Measurements from ENCODE around the gene IGIP.

Gene IGIP

GRCh38 chr5:140112685-140113179, 13.0 kb upstream of the IGIP start:
- Histone ChIP-seq H3K9me2 (replicated peaks; ENCODE audit: low read depth, low read length) (no peaks in the 10 kb centered on the region), H3K9me3 (ENCODE audit: insufficient read depth, low read depth, low read length) (no peaks in the 10 kb centered on the region), H3K27me3 (ENCODE audit: insufficient read depth, low read length, poor library complexity, severe bottlenecking) (no peaks in the 10 kb centered on the region), H3K4me1 (ENCODE audit: insufficient read depth, low read length, poor library complexity, severe bottlenecking) (peaks cover 56% of the 10 kb centered on the region), H3K79me2 (ENCODE audit: insufficient read depth, low read length) (peaks cover 88% of the 10 kb centered on the region), H3F3A (ENCODE audit: low read depth) (no peaks in the 10 kb centered on the region), H3K9ac (ENCODE audit: low read depth, low read length, poor library complexity, severe bottlenecking) (peak overlapping the region; percentile 78), H2AFZ (ENCODE audit: low read length) (no peak overlapping the region), H3K4me2 (ENCODE audit: low read depth, low read length, poor library complexity, severe bottlenecking) (peak overlapping the region; percentile 74), H4K20me1 (ENCODE audit: insufficient read depth, low read length, poor library complexity, severe bottlenecking) (peaks cover 71% of the 10 kb centered on the region), H3K4me3 (ENCODE audit: low read length, poor library complexity, severe bottlenecking) (peak overlapping the region; percentile 78), H3K36me3 (ENCODE audit: insufficient read depth, low read length) (no peaks in the 10 kb centered on the region)
- TF ChIP-seq EZH2phosphoT487 (IDR thresholded peaks at IDR 0.05; ENCODE audit: borderline replicate concordance) (no peak), CTCF (conservative IDR thresholded peaks at IDR 0.05; ENCODE audit: low read length) (no peak)

GRCh38 chr5:140113180-140113698, 12.5 kb upstream of the IGIP start:
- Histone ChIP-seq H3F3A (ENCODE audit: low read depth) (no peaks in the 10 kb centered on the region), H3K4me3 (ENCODE audit: low read length, poor library complexity, severe bottlenecking) (peak overlapping the region; percentile 78), H3K9me2 (replicated peaks; ENCODE audit: low read depth, low read length) (no peaks in the 10 kb centered on the region), H3K4me1 (ENCODE audit: insufficient read depth, low read length, poor library complexity, severe bottlenecking) (peaks cover 60% of the 10 kb centered on the region), H3K79me2 (ENCODE audit: insufficient read depth, low read length) (peaks cover 93% of the 10 kb centered on the region), H3K9me3 (ENCODE audit: insufficient read depth, low read depth, low read length) (no peaks in the 10 kb centered on the region), H3K9ac (ENCODE audit: low read depth, low read length, poor library complexity, severe bottlenecking) (peak overlapping the region; percentile 78), H3K27me3 (ENCODE audit: insufficient read depth, low read length, poor library complexity, severe bottlenecking) (no peaks in the 10 kb centered on the region), H3K36me3 (ENCODE audit: insufficient read depth, low read length) (no peaks in the 10 kb centered on the region), H2AFZ (ENCODE audit: low read length) (peak overlapping the region; percentile 62; the same call in 1 of the 2 replicates), H3K4me2 (ENCODE audit: low read depth, low read length, poor library complexity, severe bottlenecking) (peak overlapping the region; percentile 74), H4K20me1 (ENCODE audit: insufficient read depth, low read length, poor library complexity, severe bottlenecking) (peaks cover 73% of the 10 kb centered on the region)
- TF ChIP-seq EZH2phosphoT487 (IDR thresholded peaks at IDR 0.05; ENCODE audit: borderline replicate concordance) = no peak
- no peak for TF ChIP-seq CTCF (conservative IDR thresholded peaks at IDR 0.05; ENCODE audit: low read length)

GRCh38 chr5:140113699-140114263, 12.0 kb upstream of the IGIP start, which contains the start of gene PURA:
TSS of gene PURA (plus strand) at chr5:140114109. CDS start at chr5:140114182, 73 bp downstream.
- H3K4me3 ChIP-seq (ENCODE audit: low read length, poor library complexity, severe bottlenecking) = peak within 1 kb of the TSS; percentile 78
- peak within 1 kb of the TSS; percentile 62; the same call in 1 of the 2 replicates for H2AFZ ChIP-seq (ENCODE audit: low read length)
- peaks cover 69% of the 10 kb centered on the region for H4K20me1 ChIP-seq (ENCODE audit: insufficient read depth, low read length, poor library complexity, severe bottlenecking)
- H3K27me3 ChIP-seq (ENCODE audit: insufficient read depth, low read length, poor library complexity, severe bottlenecking) = no peaks in the 10 kb centered on the region
- H3F3A ChIP-seq (ENCODE audit: low read depth) = no peaks in the 10 kb centered on the region
- peak within 1 kb of the TSS; percentile 74 for H3K4me2 ChIP-seq (ENCODE audit: low read depth, low read length, poor library complexity, severe bottlenecking)
- H3K36me3 ChIP-seq (ENCODE audit: insufficient read depth, low read length) = no peaks in the 10 kb centered on the region
- TF ChIP-seq EZH2phosphoT487 (IDR thresholded peaks at IDR 0.05; ENCODE audit: borderline replicate concordance) (no peak), CTCF (conservative IDR thresholded peaks at IDR 0.05; ENCODE audit: low read length) (no peak; the same call in none of the 2 replicates)
- peaks cover 64% of the 10 kb centered on the region for H3K4me1 ChIP-seq (ENCODE audit: insufficient read depth, low read length, poor library complexity, severe bottlenecking)
- H3K9ac ChIP-seq (ENCODE audit: low read depth, low read length, poor library complexity, severe bottlenecking) = peak within 1 kb of the TSS; percentile 78
- no peaks in the 10 kb centered on the region for H3K9me2 ChIP-seq (replicated peaks; ENCODE audit: low read depth, low read length)
- H3K9me3 ChIP-seq (ENCODE audit: insufficient read depth, low read depth, low read length) = no peaks in the 10 kb centered on the region
- peaks cover 92% of the 10 kb centered on the region for H3K79me2 ChIP-seq (ENCODE audit: insufficient read depth, low read length)

Data from Loucy (cell line).